A549 (cell line): ENCODE data around the gene DCUN1D1. TPM values are rescaled to one million over a fixed set of nuclear protein-coding genes. Genes with fewer than 3 reads are reported as not detected.

Experiments
- ATAC-seq, 2 experiments: fragments of 200-7000 bp in 1 of 2; fragments of >200 bp in 1 of 2; cut with Nextera tagmentation in 1 of 2; cut with Tn5 transposase in 1 of 2; 3 replicates each; pipeline versions ENCODE4 v1.8.0 to v1.9.1; 2018 to 2020; ENCODE audit warnings: mild to moderate bottlenecking in 1 of 2, moderate library complexity in 1 of 2
- CTCF ChIA-PET: fragments of 300-600 bp; sonication (Branson Sonifier 250); formaldehyde crosslinking; extraction: SDS; loops from one replicate; lab custom pipeline; 2021; ENCODE audit warnings: antibody characterized with exemption, inconsistent platforms; lab: Yijun Ruan, JAX
- POLR2A ChIA-PET: fragments of 350-600 bp; formaldehyde crosslinking; extraction: SDS; loops from one replicate; lab custom pipeline; 2021; ENCODE audit warnings: antibody characterized with exemption, inconsistent platforms; lab: Yijun Ruan, JAX
- DNase-seq, 2 experiments: peaks; one replicate each; pipeline versions ENCODE4 v3.0.0 to v3.0.0-alpha.2; 2011 to 2016; ENCODE audit warnings: low read depth in 1 of 2, low spot score in 1 of 2
- FAIRE-seq: peaks from 2 replicates; lab custom pipeline; 2011; peaks lifted over from hg19 to GRCh38; lab: Jason Lieb, UNC
- H3K27ac ChIP-seq, 2 experiments: fragments of >200 bp; sonication (Bioruptor Twin); formaldehyde crosslinking; 3 replicates each; pipeline ENCODE4 v1.5.1; 2016 to 2017
- H3K4me1 ChIP-seq: fragments of >200 bp; sonication (Bioruptor Twin); formaldehyde crosslinking; 3 replicates; pipeline ENCODE4 v1.6.1; 2016
- H3K4me2 ChIP-seq: fragments of >200 bp; sonication (Bioruptor Twin); formaldehyde crosslinking; 3 replicates; pipeline ENCODE4 v1.6.1; 2016
- H3K4me3 ChIP-seq: fragments of >200 bp; sonication (Bioruptor Twin); formaldehyde crosslinking; 3 replicates; pipeline ENCODE4 v1.5.1; 2016
- H3K9me3 ChIP-seq: fragments of >200 bp; sonication (Bioruptor Twin); formaldehyde crosslinking; 3 replicates; pipeline ENCODE4 v1.6.1; 2016
- EHF ChIP-seq: fragments of 250-450 bp; sonication (Bioruptor Pico); IDR thresholded peaks from 2 replicates; pipeline ENCODE4 v1.5.0; 2020; ENCODE audit warnings: mild to moderate bottlenecking
- EHMT2 ChIP-seq: fragments of 200-600 bp; sonication (generic); IDR thresholded peaks from 2 replicates; pipeline ENCODE4 v1.6.1; 2016; ENCODE audit warnings: antibody characterized with exemption, low read depth, mild to moderate bottlenecking, moderate library complexity
- EP300 ChIP-seq, 2 experiments: fragments of >200 bp; sonication (Bioruptor Twin); formaldehyde crosslinking; IDR thresholded peaks; 2 replicates in 1 of 2; 3 replicates in 1 of 2; pipeline ENCODE4 v1.6.1; 2016 to 2017
- HES2 ChIP-seq: fragments of >200 bp; sonication (Bioruptor Twin); formaldehyde crosslinking; IDR thresholded peaks from 2 replicates; pipeline ENCODE4 v1.6.1; 2016
- HEYL ChIP-seq: fragments of 250-450 bp; sonication (Bioruptor Pico); IDR thresholded peaks from 2 replicates; pipeline ENCODE4 v1.8.0; 2021; ENCODE audit warnings: mild to moderate bottlenecking, moderate library complexity
- JUN ChIP-seq, 2 experiments: fragments of >200 bp; sonication (Bioruptor Twin); formaldehyde crosslinking; IDR thresholded peaks; 2 replicates in 1 of 2; 3 replicates in 1 of 2; pipeline ENCODE4 v1.6.1; 2016 to 2017
- NPAS2 ChIP-seq: fragments of 250-450 bp; sonication (Bioruptor Pico); IDR thresholded peaks from 2 replicates; pipeline ENCODE4 v1.8.0; 2022; ENCODE audit warnings: mild to moderate bottlenecking, moderate library complexity, borderline replicate concordance
- POLR2AphosphoS2 ChIP-seq: conservative IDR thresholded peaks from 2 replicates; pipeline ENCODE4 v1.6.1; 2012; ENCODE audit warnings: low read length, improper control_type of control experiment, inconsistent platforms
- RARB ChIP-seq: fragments of 250-450 bp; sonication (Bioruptor Pico); IDR thresholded peaks from 2 replicates; pipeline ENCODE4 v1.8.0; 2021; ENCODE audit warnings: mild to moderate bottlenecking, moderate library complexity
- RCOR1 ChIP-seq: fragments of 150-350 bp; IDR thresholded peaks from 2 replicates; pipeline ENCODE4 v1.6.1; 2014; ENCODE audit warnings: antibody characterized with exemption, low read length, low read depth
- RFX5 ChIP-seq: fragments of 450-650 bp; IDR thresholded peaks from 2 replicates; pipeline ENCODE4 v1.7.1; 2014; ENCODE audit warnings: antibody characterized with exemption, mild to moderate bottlenecking, moderate library complexity
- RNF2 ChIP-seq: fragments of 200-600 bp; sonication (generic); IDR thresholded peaks from 2 replicates; pipeline ENCODE4 v1.6.1; 2016; ENCODE audit warnings: low read depth, mild to moderate bottlenecking, antibody characterized with exemption, moderate library complexity, borderline replicate concordance
- SREBF2 ChIP-seq: fragments of 450-650 bp; IDR thresholded peaks from 2 replicates; pipeline ENCODE4 v1.6.1; 2014; ENCODE audit warnings: mild to moderate bottlenecking, moderate library complexity
- ZNF302 ChIP-seq: fragments of 250-450 bp; sonication (Bioruptor Pico); IDR thresholded peaks from 2 replicates; pipeline ENCODE4 v1.9.0; 2021; ENCODE audit warnings: inconsistent platforms, mild to moderate bottlenecking, moderate library complexity
- ZSCAN20 ChIP-seq: fragments of 250-450 bp; sonication (Bioruptor Pico); IDR thresholded peaks from 2 replicates; pipeline ENCODE4 v1.8.0; 2022; ENCODE audit warnings: mild to moderate bottlenecking, moderate library complexity
- WGBS: methylation state at CpG from one replicate; pipeline ENCODE4 v1.1.6; 2017; ENCODE audit errors: missing lambda C conversion rate; 5-methylcytosine and 5-hydroxymethylcytosine counted together
- polyA plus RNA-seq, 4 experiments: library from polyadenylated mRNA; depleted of rRNA in 3 of 4; stranded (reverse); fragments of >200 nt; fragmentation: RNase III in 1 of 4; extraction: RNeasy Plus Mini Kit Qiagen cat#74134 plus additional on column Dnase treatment in 1 of 4; gene quantifications; 2 replicates in 3 of 4; 3 replicates in 1 of 4; pipeline ENCODE4 v1.2.3, GENCODE V29; 2011 to 2017
- TF ChIP-seq, protein P1 (sequence below): fragments of 450-650 bp; IDR thresholded peaks from 2 replicates; pipeline ENCODE4 v1.6.1; 2014; ENCODE audit warnings: antibody characterized with exemption
- TF ChIP-seq, protein P2 (sequence below): fragments of 200-600 bp; sonication (generic); IDR thresholded peaks from 2 replicates; pipeline ENCODE4 v1.6.1; 2016; ENCODE audit warnings: antibody characterized with exemption, mild to moderate bottlenecking, moderate library complexity
- TF ChIP-seq, protein P3 (sequence below): fragments of >200 bp; sonication (Bioruptor Twin); formaldehyde crosslinking; IDR thresholded peaks from 3 replicates; pipeline ENCODE4 v1.6.1; 2016

The DCUN1D1 gene
- polyA plus RNA-seq, 2 of the 4 experiments (the other 2 are of a cell fraction), result 20.3 to 34.4 TPM

DNA sequence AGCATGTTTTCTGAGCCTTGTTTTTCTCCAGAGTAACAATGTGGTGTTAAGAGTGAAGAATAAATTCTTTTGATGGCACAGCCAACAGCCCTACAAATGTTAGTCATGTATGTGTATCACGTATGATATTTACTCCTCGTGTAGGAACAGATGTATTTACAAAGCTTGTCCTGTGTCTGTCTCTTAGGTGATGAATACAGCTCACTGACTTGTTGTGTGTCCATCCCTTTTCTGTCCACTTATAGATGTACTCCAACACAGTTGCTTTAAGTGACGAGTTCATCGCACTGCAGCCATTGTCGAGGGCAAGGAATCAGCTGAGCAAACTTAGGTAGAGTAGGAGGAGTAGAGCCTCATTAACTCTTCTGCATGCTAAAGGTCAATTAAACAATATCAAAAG, 78.1 kb downstream of the DCUN1D1 start (continued):
- TF ChIP-seq HES2 (no peak), ZSCAN20 (CRISPR knock-in tag) (no peak)

- DNase-seq (no peak), FAIRE-seq (no peak), ATAC-seq (no peak)
- Histone ChIP-seq H3K4me3 (no peak overlapping the region), H3K4me2 (no peak overlapping the region), H3K9me3 (no peaks in the 10 kb centered on the region), H3K4me1 (peaks cover 4% of the 10 kb centered on the region; the same call in 1 of the 3 replicates), H3K27ac (no peak overlapping the region)
- TF ChIP-seq ZNF302 (CRISPR knock-in tag), result no peak
- TF ChIP-seq, protein P1, sequence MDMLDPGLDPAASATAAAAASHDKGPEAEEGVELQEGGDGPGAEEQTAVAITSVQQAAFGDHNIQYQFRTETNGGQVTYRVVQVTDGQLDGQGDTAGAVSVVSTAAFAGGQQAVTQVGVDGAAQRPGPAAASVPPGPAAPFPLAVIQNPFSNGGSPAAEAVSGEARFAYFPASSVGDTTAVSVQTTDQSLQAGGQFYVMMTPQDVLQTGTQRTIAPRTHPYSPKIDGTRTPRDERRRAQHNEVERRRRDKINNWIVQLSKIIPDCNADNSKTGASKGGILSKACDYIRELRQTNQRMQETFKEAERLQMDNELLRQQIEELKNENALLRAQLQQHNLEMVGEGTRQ, result no peak
- TF ChIP-seq, protein P2, sequence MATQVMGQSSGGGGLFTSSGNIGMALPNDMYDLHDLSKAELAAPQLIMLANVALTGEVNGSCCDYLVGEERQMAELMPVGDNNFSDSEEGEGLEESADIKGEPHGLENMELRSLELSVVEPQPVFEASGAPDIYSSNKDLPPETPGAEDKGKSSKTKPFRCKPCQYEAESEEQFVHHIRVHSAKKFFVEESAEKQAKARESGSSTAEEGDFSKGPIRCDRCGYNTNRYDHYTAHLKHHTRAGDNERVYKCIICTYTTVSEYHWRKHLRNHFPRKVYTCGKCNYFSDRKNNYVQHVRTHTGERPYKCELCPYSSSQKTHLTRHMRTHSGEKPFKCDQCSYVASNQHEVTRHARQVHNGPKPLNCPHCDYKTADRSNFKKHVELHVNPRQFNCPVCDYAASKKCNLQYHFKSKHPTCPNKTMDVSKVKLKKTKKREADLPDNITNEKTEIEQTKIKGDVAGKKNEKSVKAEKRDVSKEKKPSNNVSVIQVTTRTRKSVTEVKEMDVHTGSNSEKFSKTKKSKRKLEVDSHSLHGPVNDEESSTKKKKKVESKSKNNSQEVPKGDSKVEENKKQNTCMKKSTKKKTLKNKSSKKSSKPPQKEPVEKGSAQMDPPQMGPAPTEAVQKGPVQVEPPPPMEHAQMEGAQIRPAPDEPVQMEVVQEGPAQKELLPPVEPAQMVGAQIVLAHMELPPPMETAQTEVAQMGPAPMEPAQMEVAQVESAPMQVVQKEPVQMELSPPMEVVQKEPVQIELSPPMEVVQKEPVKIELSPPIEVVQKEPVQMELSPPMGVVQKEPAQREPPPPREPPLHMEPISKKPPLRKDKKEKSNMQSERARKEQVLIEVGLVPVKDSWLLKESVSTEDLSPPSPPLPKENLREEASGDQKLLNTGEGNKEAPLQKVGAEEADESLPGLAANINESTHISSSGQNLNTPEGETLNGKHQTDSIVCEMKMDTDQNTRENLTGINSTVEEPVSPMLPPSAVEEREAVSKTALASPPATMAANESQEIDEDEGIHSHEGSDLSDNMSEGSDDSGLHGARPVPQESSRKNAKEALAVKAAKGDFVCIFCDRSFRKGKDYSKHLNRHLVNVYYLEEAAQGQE, result no peak
- no peak for TF ChIP-seq RFX5
- no peak for TF ChIP-seq JUN (IDR thresholded peaks at IDR 0.05)
- no peak for TF ChIP-seq EP300 (IDR thresholded peaks at IDR 0.05)
- TF ChIP-seq POLR2AphosphoS2, result no peak
- no peak for TF ChIP-seq NPAS2 (CRISPR knock-in tag)
- TF ChIP-seq HEYL (CRISPR knock-in tag), result no peak
- no peak for TF ChIP-seq EHF
- no peak for TF ChIP-seq RNF2
- POLR2A ChIA-PET, result no interaction called here
- WGBS, result 95% methylated on average over 2 of the region's 2 CpGs
- CTCF ChIA-PET, result no interaction called here
These were observed 83.8 kb downstream of the DCUN1D1 start for GRCh38 chr3:182896553-182896952.

DNA sequence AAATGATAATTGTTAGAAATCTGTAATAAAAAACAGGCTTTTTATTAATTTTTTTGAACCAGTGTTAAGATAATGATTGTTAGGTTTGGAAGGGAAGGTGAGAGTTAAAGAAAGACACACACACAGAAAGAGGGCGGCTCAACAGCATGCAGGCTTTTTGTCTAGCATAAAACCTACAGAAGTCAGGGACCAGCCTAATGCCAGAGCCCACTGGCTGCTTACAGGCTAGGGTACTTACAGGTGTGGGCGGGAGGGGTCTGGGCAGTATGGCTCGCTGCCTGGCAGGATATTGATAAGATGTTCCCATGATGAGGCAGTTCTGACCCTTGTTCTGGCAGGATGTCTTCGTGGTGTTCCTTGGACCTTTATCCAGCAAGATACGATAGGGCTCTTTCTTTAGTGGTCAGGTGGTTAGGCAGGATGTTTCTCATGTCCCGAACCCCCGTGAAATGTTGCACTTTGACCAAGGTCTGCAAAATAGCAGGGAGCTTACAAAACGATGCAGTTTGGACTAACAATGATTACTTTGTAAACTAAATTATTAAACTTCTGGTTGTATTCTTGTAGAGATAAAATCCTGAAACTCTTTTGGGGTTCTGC, 84.7 kb downstream of the DCUN1D1 start:
- ATAC-seq (no peak), FAIRE-seq (no peak), DNase-seq (no peak)
- no peak overlapping the region for H3K4me3 ChIP-seq
- CTCF ChIA-PET, result interaction anchor here (1.1 kb wide), 1 partner anchor 14 kb away, joined by 4 read pairs; no protein-coding TSS in a partner anchor
- H3K4me1 ChIP-seq, result peaks cover 4% of the 10 kb centered on the region; the same call in 1 of the 3 replicates
- TF ChIP-seq RCOR1, result no peak
- no peak for TF ChIP-seq SREBF2
- TF ChIP-seq EHMT2, result no peak
- TF ChIP-seq, protein P3, sequence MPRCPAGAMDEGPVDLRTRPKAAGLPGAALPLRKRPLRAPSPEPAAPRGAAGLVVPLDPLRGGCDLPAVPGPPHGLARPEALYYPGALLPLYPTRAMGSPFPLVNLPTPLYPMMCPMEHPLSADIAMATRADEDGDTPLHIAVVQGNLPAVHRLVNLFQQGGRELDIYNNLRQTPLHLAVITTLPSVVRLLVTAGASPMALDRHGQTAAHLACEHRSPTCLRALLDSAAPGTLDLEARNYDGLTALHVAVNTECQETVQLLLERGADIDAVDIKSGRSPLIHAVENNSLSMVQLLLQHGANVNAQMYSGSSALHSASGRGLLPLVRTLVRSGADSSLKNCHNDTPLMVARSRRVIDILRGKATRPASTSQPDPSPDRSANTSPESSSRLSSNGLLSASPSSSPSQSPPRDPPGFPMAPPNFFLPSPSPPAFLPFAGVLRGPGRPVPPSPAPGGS, result no peak
- no peak for TF ChIP-seq ZNF302 (CRISPR knock-in tag)
- TF ChIP-seq RARB (CRISPR knock-in tag), result no peak
- no peak for TF ChIP-seq POLR2AphosphoS2
- TF ChIP-seq RFX5, result no peak
- no peak overlapping the region for H3K27ac ChIP-seq
- H3K9me3 ChIP-seq, result no peaks in the 10 kb centered on the region
- WGBS, result 71% methylated on average over 8 of the region's 8 CpGs
- POLR2A ChIA-PET, result no interaction called here
- no peak overlapping the region for H3K4me2 ChIP-seq
